Activated CD4-positive, alpha-beta T cell treated with anti-CD3 and anti-CD28 coated beads, Interleukin-2, amount 10 ng/mL, durations not matched to agents 7 days and 5 days (primary cell): ENCODE measurements around the gene RACK1. TPM values are rescaled to one million over a fixed set of nuclear protein-coding genes. Genes with fewer than 3 reads are reported as not detected.
A peak's percentile ranks its signal among the peaks of the same experiment; 100 is the strongest.

Experiments used
- CTCF ChIA-PET: fragments of 350-600 bp; sonication (Branson Sonifier 250); formaldehyde crosslinking; loops from one replicate; lab custom pipeline; 2021; ENCODE audit warnings: antibody characterized with exemption; lab: Charles Lee
- POLR2A ChIA-PET: fragments of 350-600 bp; sonication (Branson Sonifier 250); formaldehyde crosslinking; loops from one replicate; lab custom pipeline; 2021; ENCODE audit warnings: antibody characterized with exemption; lab: Charles Lee
- DNase-seq: peaks from one replicate; pipeline ENCODE4 v3.0.0-alpha.2; 2020
- H3K27ac Mint-ChIP-seq: one replicate; pipeline ENCODE4 v1.8.0; 2021; ENCODE audit warnings: mild to moderate bottlenecking, moderate library complexity, mixed read lengths
- H3K27me3 Mint-ChIP-seq: one replicate; pipeline ENCODE4 v1.8.0; 2021; ENCODE audit warnings: mixed read lengths
- H3K36me3 Mint-ChIP-seq: one replicate; pipeline ENCODE4 v1.8.0; 2021; ENCODE audit warnings: low read depth, mixed read lengths
- H3K4me1 Mint-ChIP-seq: one replicate; pipeline ENCODE4 v1.8.0; 2021; ENCODE audit warnings: mixed read lengths
- H3K4me3 Mint-ChIP-seq: one replicate; pipeline ENCODE4 v1.8.0; 2021; ENCODE audit warnings: mild to moderate bottlenecking, moderate library complexity, mixed read lengths
- H3K9me3 Mint-ChIP-seq: one replicate; pipeline ENCODE4 v1.8.0; 2021; ENCODE audit warnings: mixed read lengths
- total RNA-seq, 2 experiments: library from RNA; stranded (reverse); gene quantifications; one replicate each; pipeline ENCODE4 v1.2.3, GENCODE V29; 2021

Gene RACK1
- total RNA-seq, 2 experiments from 2014 or later, result 1,823 to 2,207 TPM

GRCh38 chr5:181223729-181224389 lies 19.8 kb downstream of the RACK1 start:
- ChIA-PET POLR2A (interaction anchor here (0.7 to 2.1 kb wide), 4 partner anchors 11 to 40 kb away, joined by 3 to 10 read pairs (median 4); partner anchors contain the start of genes RACK1 and TRIM52), CTCF (interaction anchor here (0.6 to 2.6 kb wide), 6 partner anchors 9 to 51 kb away, joined by 3 to 13 read pairs (median 4); partner anchors contain the start of gene RACK1)
- H3K4me1 Mint-ChIP-seq, result peaks cover 64% of the 10 kb centered on the region
- peak overlapping the region; percentile 99 for H3K27ac Mint-ChIP-seq
- peak overlapping the region; percentile 97 for H3K4me3 Mint-ChIP-seq
- H3K9me3 Mint-ChIP-seq, result no peaks in the 10 kb centered on the region
- peaks cover 5% of the 10 kb centered on the region for H3K36me3 Mint-ChIP-seq
- H3K27me3 Mint-ChIP-seq, result peaks cover 5% of the 10 kb centered on the region
- DNase-seq, result peak; percentile 61

- ChIA-PET POLR2A (interaction anchor here (1.0 to 2.1 kb wide), 3 partner anchors 12 to 38 kb away, joined by 3 to 10 read pairs (median 4); partner anchors contain the start of genes RACK1 and TRIM52), CTCF (interaction anchor here (0.6 to 2.6 kb wide), 7 partner anchors 8 to 34 kb away, joined by 3 to 13 read pairs (median 4); partner anchors contain the start of gene RACK1)
- H3K4me1 Mint-ChIP-seq, result peaks cover 67% of the 10 kb centered on the region
- no peaks in the 10 kb centered on the region for H3K9me3 Mint-ChIP-seq
- H3K27me3 Mint-ChIP-seq, result peaks cover 5% of the 10 kb centered on the region
- DNase-seq, result peak; percentile 97
- peak within 1 kb of the TSS; percentile 99 for H3K27ac Mint-ChIP-seq
- H3K4me3 Mint-ChIP-seq, result peak within 1 kb of the TSS; percentile 97
- peaks cover 5% of the 10 kb centered on the region for H3K36me3 Mint-ChIP-seq
Measured at GRCh38 chr5:181223058-181223728, 20.5 kb downstream of the RACK1 start, which contains the start of gene TRIM41. Gene TRIM41, plus strand, starts transcription at chr5:181223281. Its CDS starts 719 bp downstream, at chr5:181224000.

- Mint-ChIP-seq H3K27me3 (peaks cover 5% of the 10 kb centered on the region), H3K9me3 (no peaks in the 10 kb centered on the region), H3K4me3 (peak overlapping the region; percentile 97), H3K27ac (peak overlapping the region; percentile 99), H3K36me3 (peaks cover 5% of the 10 kb centered on the region), H3K4me1 (peaks cover 73% of the 10 kb centered on the region)
- no peak for DNase-seq
- ChIA-PET POLR2A (no interaction called here), CTCF (interaction anchor here (1.1 to 2.6 kb wide), 9 partner anchors 9 to 39 kb away, joined by 3 to 13 read pairs (median 6); partner anchors contain the start of gene RACK1)
Measured at GRCh38 chr5:181222630-181223057, 21.1 kb downstream of the RACK1 start.

- peaks cover 4% of the 10 kb centered on the region for H3K36me3 Mint-ChIP-seq
- POLR2A ChIA-PET, result no interaction called here
- CTCF ChIA-PET, result interaction anchor here (1.1 to 2.6 kb wide), 10 partner anchors 9 to 54 kb away, joined by 3 to 13 read pairs (median 5); partner anchors contain the start of gene RACK1
- peaks cover 77% of the 10 kb centered on the region for H3K4me1 Mint-ChIP-seq
- H3K4me3 Mint-ChIP-seq, result peak overlapping the region; percentile 97
- peaks cover 5% of the 10 kb centered on the region for H3K27me3 Mint-ChIP-seq
- H3K9me3 Mint-ChIP-seq, result no peaks in the 10 kb centered on the region
- DNase-seq, result peak; percentile 92
- peak overlapping the region; percentile 99 for H3K27ac Mint-ChIP-seq
Measured at GRCh38 chr5:181221792-181222629, 21.7 kb downstream of the RACK1 start.

GRCh38 chr5:181221105-181221791 lies 22.5 kb downstream of the RACK1 start:
- Mint-ChIP-seq H3K27me3 (peaks cover 5% of the 10 kb centered on the region), H3K4me1 (peaks cover 78% of the 10 kb centered on the region), H3K36me3 (peaks cover 3% of the 10 kb centered on the region), H3K27ac (peak overlapping the region; percentile 99), H3K4me3 (peak overlapping the region; percentile 97), H3K9me3 (no peaks in the 10 kb centered on the region)
- CTCF ChIA-PET, result interaction anchor here (1.0 to 2.6 kb wide), 7 partner anchors 12 to 53 kb away, joined by 3 to 13 read pairs (median 5); no protein-coding TSS in a partner anchor
- POLR2A ChIA-PET, result no interaction called here
- peak; percentile 55 for DNase-seq

GRCh38 chr5:181220178-181220515 lies 23.6 kb downstream of the RACK1 start:
- no peaks in the 10 kb centered on the region for H3K9me3 Mint-ChIP-seq
- H3K4me3 Mint-ChIP-seq, result no peak overlapping the region
- H3K27me3 Mint-ChIP-seq, result peaks cover 5% of the 10 kb centered on the region
- peak overlapping the region; percentile 11 for H3K27ac Mint-ChIP-seq
- CTCF ChIA-PET, result interaction anchor here (1.0 kb wide), 1 partner anchor 13 kb away, joined by 5 read pairs; no protein-coding TSS in a partner anchor
- POLR2A ChIA-PET, result no interaction called here
- DNase-seq, result no peak
- peaks cover 3% of the 10 kb centered on the region for H3K36me3 Mint-ChIP-seq
- H3K4me1 Mint-ChIP-seq, result peaks cover 72% of the 10 kb centered on the region

- no peak for DNase-seq
- Mint-ChIP-seq H3K4me3 (peak overlapping the region; percentile 51), H3K9me3 (no peaks in the 10 kb centered on the region), H3K27ac (peak overlapping the region; percentile 19), H3K4me1 (peaks cover 66% of the 10 kb centered on the region), H3K36me3 (peaks cover 3% of the 10 kb centered on the region), H3K27me3 (peaks cover 5% of the 10 kb centered on the region)
- ChIA-PET CTCF (no interaction called here), POLR2A (no interaction called here)
Measured at GRCh38 chr5:181219262-181220177, 24.2 kb downstream of the RACK1 start.

GRCh38 chr5:181218795-181219124 lies 24.9 kb downstream of the RACK1 start:
- CTCF ChIA-PET, result no interaction called here
- Mint-ChIP-seq H3K27ac (peak overlapping the region; percentile 95), H3K9me3 (no peaks in the 10 kb centered on the region), H3K36me3 (peaks cover 3% of the 10 kb centered on the region), H3K4me1 (peaks cover 59% of the 10 kb centered on the region), H3K27me3 (peaks cover 5% of the 10 kb centered on the region), H3K4me3 (peak overlapping the region; percentile 80)
- DNase-seq, result no peak
- POLR2A ChIA-PET, result no interaction called here

- Mint-ChIP-seq H3K36me3 (no peaks in the 10 kb centered on the region), H3K27ac (peak overlapping the region; percentile 95), H3K9me3 (no peaks in the 10 kb centered on the region), H3K4me3 (peak overlapping the region; percentile 80), H3K4me1 (peaks cover 57% of the 10 kb centered on the region), H3K27me3 (peaks cover 5% of the 10 kb centered on the region)
- ChIA-PET CTCF (interaction anchor here (1.0 to 2.2 kb wide), 4 partner anchors 10 to 33 kb away, joined by 3 to 11 read pairs (median 4); partner anchors contain the start of gene TRIM7), POLR2A (no interaction called here)
- DNase-seq, result peak; percentile 43
Measured at GRCh38 chr5:181217803-181218062, 26.0 kb downstream of the RACK1 start.

- Mint-ChIP-seq H3K27me3 (peaks cover 4% of the 10 kb centered on the region), H3K4me3 (peak overlapping the region; percentile 80), H3K36me3 (no peaks in the 10 kb centered on the region), H3K27ac (peak overlapping the region; percentile 95), H3K9me3 (no peaks in the 10 kb centered on the region), H3K4me1 (peaks cover 55% of the 10 kb centered on the region)
- peak; percentile 49 for DNase-seq
- ChIA-PET POLR2A (no interaction called here), CTCF (interaction anchor here (1.0 to 2.2 kb wide), 4 partner anchors 10 to 33 kb away, joined by 3 to 11 read pairs (median 4); partner anchors contain the start of gene TRIM7)
Measured at GRCh38 chr5:181217111-181217802, 26.4 kb downstream of the RACK1 start.
